GM19099 (cell line): Measurements from ENCODE around the gene MACROD1.

Experiments
- POLR2A ChIP-seq: IDR thresholded peaks from 3 replicates; pipeline ENCODE4 v1.6.1; 2011; ENCODE audit warnings: low read depth; ENCODE audit not compliant: insufficient read length; ENCODE audit errors: extremely low read depth

The MACROD1 gene, protein sequence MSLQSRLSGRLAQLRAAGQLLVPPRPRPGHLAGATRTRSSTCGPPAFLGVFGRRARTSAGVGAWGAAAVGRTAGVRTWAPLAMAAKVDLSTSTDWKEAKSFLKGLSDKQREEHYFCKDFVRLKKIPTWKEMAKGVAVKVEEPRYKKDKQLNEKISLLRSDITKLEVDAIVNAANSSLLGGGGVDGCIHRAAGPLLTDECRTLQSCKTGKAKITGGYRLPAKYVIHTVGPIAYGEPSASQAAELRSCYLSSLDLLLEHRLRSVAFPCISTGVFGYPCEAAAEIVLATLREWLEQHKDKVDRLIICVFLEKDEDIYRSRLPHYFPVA

DNA sequence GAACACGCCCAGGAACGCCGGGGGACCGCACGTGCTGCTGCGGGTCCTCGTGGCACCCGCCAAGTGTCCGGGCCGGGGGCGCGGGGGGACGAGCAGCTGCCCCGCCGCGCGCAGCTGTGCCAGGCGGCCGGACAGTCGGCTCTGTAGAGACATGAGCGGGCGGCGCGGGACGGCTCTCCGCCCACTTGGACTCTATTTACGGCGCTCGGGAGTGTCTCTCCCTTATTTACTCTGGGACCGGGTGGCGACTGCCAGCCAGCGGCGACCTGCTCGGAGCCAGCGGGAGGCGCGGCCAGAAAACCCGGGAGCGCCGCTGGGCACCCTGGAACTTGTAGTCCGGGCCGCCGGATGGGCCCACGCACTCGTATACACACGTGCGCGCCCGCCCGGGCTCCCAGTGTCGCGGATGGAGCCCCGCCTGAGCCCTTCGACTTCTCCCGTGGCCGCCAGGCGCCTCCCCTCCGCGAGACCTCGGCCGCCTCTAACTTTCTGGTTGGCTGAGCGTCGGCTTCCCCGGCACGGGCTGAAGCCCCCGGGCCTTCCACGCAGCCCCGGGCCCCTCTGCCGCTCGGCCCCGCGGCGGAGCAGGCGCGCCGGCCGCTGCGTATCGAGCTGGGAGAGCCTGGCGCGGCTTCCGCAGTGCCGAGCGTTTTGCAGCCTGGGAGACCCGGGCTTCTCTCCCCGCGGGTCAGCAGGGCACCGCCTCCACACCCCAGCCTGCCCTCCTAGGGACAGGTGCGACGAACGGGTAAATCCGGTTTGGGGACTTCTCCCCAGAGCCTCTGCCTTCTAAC is at the start of gene MACROD1:
TSS of gene MACROD1 (minus strand) at position 272 of the 794 bp plus-strand sequence. CDS start at position 153, 119 bp downstream.
- TF ChIP-seq POLR2A: peak; percentile 48

GRCh38 chr11:64211181-64211872 is 45.4 kb upstream of the MACROD1 start:
- TF ChIP-seq POLR2A: no peak

- TF ChIP-seq POLR2A: no peak
These were observed 44.5 kb upstream of the MACROD1 start for GRCh38 chr11:64210301-64211020.

- no peak for TF ChIP-seq POLR2A
These were observed 43.6 kb upstream of the MACROD1 start for GRCh38 chr11:64209563-64209843.

DNA sequence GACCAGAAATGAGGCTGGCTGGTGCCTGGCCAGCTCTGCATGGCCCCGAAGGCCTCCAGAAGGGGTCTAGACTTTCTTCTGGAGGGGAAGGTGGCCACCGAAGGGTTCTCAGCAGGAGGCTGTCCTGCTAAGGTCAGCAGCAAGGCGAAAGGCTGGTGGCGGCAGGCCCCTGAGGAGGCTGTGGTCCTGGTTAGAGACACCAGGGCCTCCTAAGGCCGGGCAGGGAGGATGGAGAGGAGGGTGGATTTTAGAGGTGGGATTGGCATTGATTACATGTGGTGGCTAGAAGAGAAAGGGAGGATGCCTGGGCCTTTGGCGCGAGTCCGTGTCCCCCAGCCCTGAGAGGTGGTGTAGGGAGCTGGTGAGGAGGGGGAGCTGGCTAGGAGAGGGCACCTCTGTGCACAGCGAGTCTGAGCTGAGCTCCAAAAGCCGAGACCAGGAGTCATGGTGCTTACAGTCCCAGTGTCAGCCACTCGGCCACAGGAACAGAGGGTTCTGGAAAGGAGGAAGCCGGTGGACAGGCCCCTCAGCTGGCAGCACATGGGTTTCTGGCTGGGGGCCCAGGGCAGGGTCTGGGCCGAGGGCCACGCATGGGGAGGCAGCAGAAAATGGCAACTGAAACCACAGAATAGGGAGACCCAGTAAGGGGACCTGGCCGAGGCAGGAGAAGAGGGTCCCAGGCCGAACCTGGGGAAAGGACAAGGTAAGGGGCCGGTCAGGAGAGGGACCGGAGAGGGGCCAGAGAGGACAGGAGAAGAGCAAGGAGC is 43.1 kb upstream of the MACROD1 start:
- TF ChIP-seq POLR2A: no peak

- TF ChIP-seq POLR2A: no peak
These were observed 42.3 kb upstream of the MACROD1 start for GRCh38 chr11:64208086-64208795.

DNA sequence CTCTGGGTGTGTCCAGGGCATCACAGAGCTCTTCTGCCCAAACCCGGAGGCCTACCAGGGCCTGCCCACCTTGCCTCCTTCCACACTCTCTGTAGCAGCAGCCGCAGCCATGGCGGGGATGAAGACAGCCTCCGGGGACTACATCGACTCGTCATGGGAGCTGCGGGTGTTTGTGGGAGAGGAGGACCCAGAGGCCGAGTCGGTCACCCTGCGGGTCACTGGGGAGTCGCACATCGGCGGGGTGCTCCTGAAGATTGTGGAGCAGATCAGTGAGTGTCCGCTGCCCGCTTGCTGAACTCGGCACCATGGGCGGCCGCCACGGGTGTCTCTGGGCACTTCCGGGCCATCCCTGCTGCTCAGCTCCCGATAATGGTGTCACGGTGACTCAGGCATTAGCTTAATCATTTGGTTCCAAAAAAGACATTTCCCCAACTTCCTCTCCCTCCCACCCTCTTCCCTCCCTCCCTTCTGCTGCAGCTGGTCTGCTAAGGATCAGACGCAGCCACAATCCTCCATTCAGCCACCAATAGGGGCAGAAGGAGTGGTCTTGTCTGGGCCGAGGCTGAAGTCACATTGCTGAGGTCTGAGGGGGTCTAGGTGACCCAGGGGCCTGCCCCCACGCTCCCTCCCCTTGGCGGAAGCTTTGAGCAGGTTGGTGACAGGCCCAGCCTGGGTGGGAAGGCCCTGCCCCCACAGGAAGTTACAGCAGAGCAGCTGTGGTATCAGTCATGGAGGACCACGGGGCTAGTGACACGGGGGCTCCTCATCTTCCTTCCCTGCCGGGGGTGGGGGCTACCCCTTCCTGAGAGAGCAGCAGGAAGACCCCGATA is 41.6 kb upstream of the MACROD1 start:
- TF ChIP-seq POLR2A: peak; percentile 80

- peak; percentile 54 for TF ChIP-seq POLR2A
These were observed 40.7 kb upstream of the MACROD1 start, which contains the start of gene FERMT3 for GRCh38 chr11:64206457-64207255. TSS of gene FERMT3 (plus strand) at chr11:64206721. CDS start at chr11:64207365, 644 bp downstream.

DNA sequence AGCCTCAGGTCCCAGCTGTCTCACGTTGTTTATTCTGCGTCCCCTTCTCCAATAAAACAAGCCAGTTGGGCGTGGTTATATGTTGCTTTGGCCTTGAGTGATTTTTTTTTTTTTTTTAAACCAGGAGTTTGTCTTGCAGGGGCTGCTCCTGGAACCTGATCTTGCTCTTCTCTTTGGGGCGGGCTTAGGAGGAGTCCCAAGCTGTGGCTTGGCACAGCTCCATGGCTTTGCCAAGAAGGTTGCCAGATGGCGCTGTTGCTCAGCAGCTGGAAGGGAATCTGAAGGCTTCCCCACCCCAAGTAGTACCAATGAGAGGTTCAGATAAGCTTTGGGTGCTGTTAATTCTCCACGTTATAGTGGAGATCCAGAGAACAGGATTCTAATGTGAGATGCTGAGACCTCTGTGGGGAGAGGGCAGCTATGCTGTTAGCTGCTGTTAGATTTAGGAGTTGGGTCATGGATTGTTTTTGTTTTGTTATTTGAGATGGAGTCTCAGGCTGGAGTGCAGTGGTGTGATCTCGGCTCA is 38.6 kb upstream of the MACROD1 start:
- TF ChIP-seq POLR2A: no peak

DNA sequence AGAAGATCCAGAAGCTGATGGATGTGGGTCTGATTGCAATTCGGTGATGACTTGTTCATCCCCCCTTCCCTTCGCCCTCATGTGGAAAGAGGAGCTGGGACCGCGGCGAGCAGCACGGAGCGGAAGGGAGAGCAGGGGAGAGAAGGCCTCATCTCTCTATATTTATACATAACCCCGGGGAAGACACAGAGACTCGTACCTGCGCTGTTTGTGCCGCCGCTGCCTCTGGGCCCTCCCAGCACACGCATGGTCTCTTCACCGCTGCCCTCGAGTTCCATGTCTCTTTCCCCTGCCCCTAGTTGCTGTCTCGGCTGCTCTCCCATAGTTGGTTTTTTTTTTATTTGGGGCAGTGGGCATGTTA is 38.1 kb upstream of the MACROD1 start:
- TF ChIP-seq POLR2A: no peak

- no peak for TF ChIP-seq POLR2A
These were observed 37.6 kb upstream of the MACROD1 start for GRCh38 chr11:64203421-64204079.

GRCh38 chr11:64202992-64203391 is 37.1 kb upstream of the MACROD1 start:
- no peak for TF ChIP-seq POLR2A

GRCh38 chr11:64201543-64201942 is 35.6 kb upstream of the MACROD1 start:
- TF ChIP-seq POLR2A: no peak
